Osteoblast (primary cell): ENCODE measurements around the gene LCA5. TPM values are rescaled to one million over a fixed set of nuclear protein-coding genes. Genes with fewer than 3 reads are reported as not detected.

Source experiments
- DNase-seq: peaks from one replicate; pipeline ENCODE4 v3.0.0; 2011; ENCODE audit warnings: low spot score, mixed read lengths; ENCODE audit not compliant: insufficient read length; ENCODE audit errors: missing footprints
- H2AFZ ChIP-seq: 2 replicates; pipeline ENCODE4 v1.6.0; 2011; ENCODE audit warnings: mild to moderate bottlenecking, low read length
- H3K27ac ChIP-seq: 2 replicates; pipeline ENCODE4 v1.5.1; 2011; ENCODE audit warnings: mild to moderate bottlenecking, low read depth, low read length, moderate library complexity
- H3K27me3 ChIP-seq: 2 replicates; pipeline ENCODE4 v1.6.0; 2012; ENCODE audit warnings: mild to moderate bottlenecking, control low read depth, inconsistent platforms, low read length, moderate library complexity; ENCODE audit not compliant: insufficient read depth
- H3K36me3 ChIP-seq: 2 replicates; pipeline ENCODE4 v1.5.1; 2011; ENCODE audit warnings: mild to moderate bottlenecking, low read length, control low read depth, moderate library complexity; ENCODE audit not compliant: insufficient read depth
- H3K4me1 ChIP-seq: 2 replicates; pipeline ENCODE4 v1.5.1; 2011; ENCODE audit warnings: mild to moderate bottlenecking, low read length, control low read depth, moderate library complexity; ENCODE audit not compliant: insufficient read depth
- H3K4me2 ChIP-seq: 2 replicates; pipeline ENCODE4 v1.6.0; 2011; ENCODE audit warnings: mild to moderate bottlenecking, low read length; ENCODE audit not compliant: insufficient read depth
- H3K4me3 ChIP-seq: fragments of 200-600 bp; sonication (generic); 3 replicates; pipeline ENCODE4 v1.5.1; 2012; ENCODE audit warnings: mild to moderate bottlenecking, low read length, inconsistent platforms; ENCODE audit not compliant: insufficient read depth
- H3K79me2 ChIP-seq: 2 replicates; pipeline ENCODE4 v1.6.0; 2012; ENCODE audit warnings: mild to moderate bottlenecking, low read length, control low read depth, inconsistent platforms; ENCODE audit not compliant: insufficient read depth
- H3K9me3 ChIP-seq: 2 replicates; pipeline ENCODE4 v1.5.1; 2011; ENCODE audit warnings: low read depth, low read length, control low read depth
- H4K20me1 ChIP-seq: 2 replicates; pipeline ENCODE4 v1.6.0; 2012; ENCODE audit warnings: mild to moderate bottlenecking, low read length, control low read depth; ENCODE audit not compliant: insufficient read depth
- total RNA-seq: library from RNA; depleted of rRNA; stranded (reverse); fragments of >200 nt; gene quantifications from 2 replicates; pipeline ENCODE4 v1.2.3, GENCODE V29; 2012
- TF ChIP-seq, protein P1 (sequence below): IDR thresholded peaks from 2 replicates; pipeline ENCODE4 v1.5.1; 2011; ENCODE audit warnings: mild to moderate bottlenecking, low read depth, low read length, moderate library complexity; ENCODE audit errors: extremely low read depth

LCA5 gene
- total RNA-seq, 1 donor = 10.1 TPM

DNA sequence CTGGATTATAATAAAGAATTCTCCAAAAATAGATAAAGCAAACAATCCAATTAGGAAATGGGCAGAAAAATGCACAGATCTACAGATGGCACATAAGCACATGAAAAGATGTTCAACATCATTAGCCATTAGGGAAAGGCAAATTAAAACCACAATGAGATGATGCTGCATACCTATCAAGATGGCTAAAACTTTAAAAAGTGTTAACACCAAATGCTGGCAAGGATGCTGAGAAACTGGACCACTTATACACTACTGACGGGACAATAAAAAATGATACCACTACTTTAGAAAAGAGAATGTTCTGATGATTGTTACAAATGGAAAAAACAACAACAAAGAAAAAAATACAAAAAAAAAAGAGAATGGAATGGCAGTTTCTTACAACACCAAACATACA lies 26.5 kb downstream of the LCA5 start:
- no peaks in the 10 kb centered on the region for H3K79me2 ChIP-seq
- H2AFZ ChIP-seq = no peak overlapping the region
- H4K20me1 ChIP-seq = no peaks in the 10 kb centered on the region
- H3K4me2 ChIP-seq = no peak overlapping the region
- H3K27ac ChIP-seq = no peak overlapping the region
- H3K9me3 ChIP-seq = no peaks in the 10 kb centered on the region
- no peaks in the 10 kb centered on the region for H3K36me3 ChIP-seq
- no peak overlapping the region for H3K4me3 ChIP-seq
- TF ChIP-seq, protein P1, sequence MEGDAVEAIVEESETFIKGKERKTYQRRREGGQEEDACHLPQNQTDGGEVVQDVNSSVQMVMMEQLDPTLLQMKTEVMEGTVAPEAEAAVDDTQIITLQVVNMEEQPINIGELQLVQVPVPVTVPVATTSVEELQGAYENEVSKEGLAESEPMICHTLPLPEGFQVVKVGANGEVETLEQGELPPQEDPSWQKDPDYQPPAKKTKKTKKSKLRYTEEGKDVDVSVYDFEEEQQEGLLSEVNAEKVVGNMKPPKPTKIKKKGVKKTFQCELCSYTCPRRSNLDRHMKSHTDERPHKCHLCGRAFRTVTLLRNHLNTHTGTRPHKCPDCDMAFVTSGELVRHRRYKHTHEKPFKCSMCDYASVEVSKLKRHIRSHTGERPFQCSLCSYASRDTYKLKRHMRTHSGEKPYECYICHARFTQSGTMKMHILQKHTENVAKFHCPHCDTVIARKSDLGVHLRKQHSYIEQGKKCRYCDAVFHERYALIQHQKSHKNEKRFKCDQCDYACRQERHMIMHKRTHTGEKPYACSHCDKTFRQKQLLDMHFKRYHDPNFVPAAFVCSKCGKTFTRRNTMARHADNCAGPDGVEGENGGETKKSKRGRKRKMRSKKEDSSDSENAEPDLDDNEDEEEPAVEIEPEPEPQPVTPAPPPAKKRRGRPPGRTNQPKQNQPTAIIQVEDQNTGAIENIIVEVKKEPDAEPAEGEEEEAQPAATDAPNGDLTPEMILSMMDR = no peak
- no peak for DNase-seq
- no peaks in the 10 kb centered on the region for H3K27me3 ChIP-seq
- peaks cover 2% of the 10 kb centered on the region for H3K4me1 ChIP-seq

DNA sequence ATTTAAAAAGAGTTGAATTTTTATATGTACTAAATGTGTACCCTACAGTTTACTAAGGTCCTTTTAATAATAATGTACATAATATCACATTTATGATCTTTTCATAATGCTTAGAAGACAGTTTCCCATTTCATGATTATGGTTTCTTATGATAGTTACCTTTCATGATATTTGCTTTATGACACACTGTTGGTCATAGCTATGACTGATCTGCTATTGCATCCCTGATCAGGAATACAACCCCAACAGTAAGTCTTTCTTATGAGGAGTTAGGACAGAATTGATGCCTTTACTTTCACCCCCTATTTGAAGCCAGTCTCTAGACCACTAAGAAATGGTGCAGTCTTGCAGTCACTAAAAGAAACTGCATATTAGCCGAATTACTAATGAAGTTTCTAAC lies 31.0 kb downstream of the LCA5 start:
- DNase-seq = no peak
- H3K27me3 ChIP-seq = no peaks in the 10 kb centered on the region
- no peak overlapping the region for H3K4me2 ChIP-seq
- H3K36me3 ChIP-seq = no peaks in the 10 kb centered on the region
- no peaks in the 10 kb centered on the region for H3K9me3 ChIP-seq
- TF ChIP-seq, protein P1 = no peak
- H3K4me1 ChIP-seq = peaks cover 2% of the 10 kb centered on the region
- no peaks in the 10 kb centered on the region for H3K79me2 ChIP-seq
- H4K20me1 ChIP-seq = no peaks in the 10 kb centered on the region
- no peak overlapping the region for H3K27ac ChIP-seq
- no peak overlapping the region for H2AFZ ChIP-seq
- no peak overlapping the region for H3K4me3 ChIP-seq

DNA sequence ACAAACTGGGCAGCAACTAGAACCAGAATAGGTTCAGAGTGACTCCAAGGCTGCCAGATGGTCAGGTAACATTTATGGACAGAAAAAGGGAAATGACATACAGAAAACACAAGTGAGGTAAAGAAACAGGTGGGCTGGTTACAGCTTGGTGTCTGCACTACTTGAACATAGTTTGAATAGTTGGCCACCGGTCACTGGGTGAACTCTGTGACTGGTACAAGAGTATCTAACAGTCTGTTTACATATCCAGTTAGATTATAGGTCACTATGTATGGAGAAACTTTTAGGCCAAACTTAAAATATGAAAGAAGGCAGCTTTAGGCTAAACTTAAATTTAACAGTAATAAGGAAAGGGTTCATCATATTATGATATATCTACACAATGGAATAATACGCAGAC lies 32.9 kb downstream of the LCA5 start:
- TF ChIP-seq, protein P1 = no peak
- no peak overlapping the region for H3K27ac ChIP-seq
- H3K27me3 ChIP-seq = no peaks in the 10 kb centered on the region
- no peak overlapping the region for H3K4me2 ChIP-seq
- no peak for DNase-seq
- no peaks in the 10 kb centered on the region for H3K9me3 ChIP-seq
- no peaks in the 10 kb centered on the region for H3K36me3 ChIP-seq
- H3K4me3 ChIP-seq = no peak overlapping the region
- H4K20me1 ChIP-seq = no peaks in the 10 kb centered on the region
- no peaks in the 10 kb centered on the region for H3K79me2 ChIP-seq
- no peak overlapping the region for H2AFZ ChIP-seq
- peaks cover 2% of the 10 kb centered on the region for H3K4me1 ChIP-seq

DNA sequence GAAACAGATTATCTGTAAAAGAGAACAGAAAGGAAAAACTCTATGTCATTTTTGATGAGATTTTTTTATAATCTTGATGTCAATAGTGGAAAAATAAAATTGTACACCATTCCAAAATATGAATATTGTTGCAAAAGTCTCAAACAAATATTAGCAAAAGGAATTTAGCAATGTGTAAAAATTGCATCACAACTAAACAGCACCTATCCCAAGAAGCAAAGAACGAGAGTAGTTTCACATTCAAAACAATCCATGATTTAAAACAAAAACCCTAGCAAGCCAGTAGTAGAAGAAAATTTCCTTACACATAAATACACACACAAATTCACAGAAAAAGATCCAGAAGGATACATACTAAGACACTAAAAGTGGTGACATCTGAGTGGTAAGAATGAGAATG lies 38.4 kb downstream of the LCA5 start:
- peak overlapping the region; percentile 60 for H3K4me2 ChIP-seq
- no peak overlapping the region for H3K4me3 ChIP-seq
- no peaks in the 10 kb centered on the region for H3K4me1 ChIP-seq
- TF ChIP-seq, protein P1 = no peak
- no peaks in the 10 kb centered on the region for H3K79me2 ChIP-seq
- H3K27me3 ChIP-seq = no peaks in the 10 kb centered on the region
- DNase-seq = no peak
- H3K36me3 ChIP-seq = no peaks in the 10 kb centered on the region
- H3K9me3 ChIP-seq = no peaks in the 10 kb centered on the region
- H3K27ac ChIP-seq = no peak overlapping the region
- H4K20me1 ChIP-seq = no peaks in the 10 kb centered on the region
- no peak overlapping the region for H2AFZ ChIP-seq
